ENCODE data around the gene EIF3M. TPM values are rescaled to one million over a fixed set of nuclear protein-coding genes. Genes with fewer than 3 reads are reported as not detected.

EIF3M gene
- 100 to 1,000 TPM; 196 to 469 (median 294) TPM for total RNA-seq

DNA sequence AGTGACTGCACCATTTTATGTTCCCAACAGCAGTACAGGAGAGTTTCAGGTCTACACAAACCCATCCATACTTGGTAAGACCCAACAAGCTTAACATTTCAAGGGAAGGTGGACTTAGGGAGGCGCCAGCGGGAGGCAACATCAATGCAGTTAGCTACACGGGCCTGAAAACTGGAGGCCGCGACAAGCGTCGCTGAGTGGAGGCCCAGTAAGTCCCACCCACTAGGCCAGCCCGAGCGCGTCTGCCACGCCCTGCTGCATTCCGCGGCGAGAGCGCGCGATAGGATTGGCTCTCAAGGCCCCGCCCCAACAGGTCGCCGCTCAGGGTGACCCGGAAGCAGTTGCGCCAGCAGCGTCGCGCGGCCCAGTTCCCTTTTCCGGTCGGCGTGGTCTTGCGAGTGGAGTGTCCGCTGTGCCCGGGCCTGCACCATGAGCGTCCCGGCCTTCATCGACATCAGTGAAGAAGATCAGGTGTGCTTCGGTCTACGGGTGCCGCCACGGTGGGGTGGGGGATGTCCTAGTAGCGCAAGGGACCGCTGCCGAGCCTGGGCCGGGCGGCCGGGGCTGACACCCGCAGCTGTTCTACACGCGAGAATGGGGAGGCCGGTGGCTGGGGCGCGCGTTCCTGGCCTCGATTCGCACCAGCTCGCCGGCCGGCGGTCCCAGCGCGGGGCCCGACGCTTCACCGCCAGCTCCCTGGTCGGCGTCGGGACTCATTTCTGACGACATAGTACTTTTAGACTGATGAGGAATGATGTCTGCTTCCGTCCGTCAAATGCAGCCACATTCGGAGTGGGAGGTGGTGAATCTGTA lies at the start of gene EIF3M:
TSS of gene EIF3M (plus strand) at position 373 of the 813 bp plus-strand sequence. CDS start at position 430, 57 bp downstream.
- Histone ChIP-seq H3K9me3 (no peaks in the 10 kb centered on the region), H3K27me3 (no peaks in the 10 kb centered on the region), H3K27ac (replicated peaks in 1 of 4) (peak within 1 kb of the TSS; percentile 84 to 93 (median 88)), H3K4me3 (peak within 1 kb of the TSS; percentile 74 to 91 (median 82)), H3K36me3 (peaks cover 0 to 3% (median 1%) of the 10 kb centered on the region in 4 donors), H3K4me1 (peaks cover 20 to 32% (median 24%) of the 10 kb centered on the region in 4 donors)
- TF ChIP-seq, protein P1, sequence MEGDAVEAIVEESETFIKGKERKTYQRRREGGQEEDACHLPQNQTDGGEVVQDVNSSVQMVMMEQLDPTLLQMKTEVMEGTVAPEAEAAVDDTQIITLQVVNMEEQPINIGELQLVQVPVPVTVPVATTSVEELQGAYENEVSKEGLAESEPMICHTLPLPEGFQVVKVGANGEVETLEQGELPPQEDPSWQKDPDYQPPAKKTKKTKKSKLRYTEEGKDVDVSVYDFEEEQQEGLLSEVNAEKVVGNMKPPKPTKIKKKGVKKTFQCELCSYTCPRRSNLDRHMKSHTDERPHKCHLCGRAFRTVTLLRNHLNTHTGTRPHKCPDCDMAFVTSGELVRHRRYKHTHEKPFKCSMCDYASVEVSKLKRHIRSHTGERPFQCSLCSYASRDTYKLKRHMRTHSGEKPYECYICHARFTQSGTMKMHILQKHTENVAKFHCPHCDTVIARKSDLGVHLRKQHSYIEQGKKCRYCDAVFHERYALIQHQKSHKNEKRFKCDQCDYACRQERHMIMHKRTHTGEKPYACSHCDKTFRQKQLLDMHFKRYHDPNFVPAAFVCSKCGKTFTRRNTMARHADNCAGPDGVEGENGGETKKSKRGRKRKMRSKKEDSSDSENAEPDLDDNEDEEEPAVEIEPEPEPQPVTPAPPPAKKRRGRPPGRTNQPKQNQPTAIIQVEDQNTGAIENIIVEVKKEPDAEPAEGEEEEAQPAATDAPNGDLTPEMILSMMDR (IDR thresholded peaks at IDR 0.05), result no peak
- TF ChIP-seq POLR2AphosphoS5 (IDR thresholded peaks at IDR 0.05) (peak; percentile 93 to 94), EP300 (IDR thresholded peaks at IDR 0.05) (no peak), POLR2A (IDR thresholded peaks at IDR 0.05; ENCODE audit: low read depth) (peak; percentile 41)
- peak; percentile 99 for DNase-seq (ENCODE audit: extremely low spot score)
- WGBS, result 0% methylated on average over 6 of the region's 70 CpGs
- intact Hi-C loops (cut with DNase I), result no loop called here

DNA sequence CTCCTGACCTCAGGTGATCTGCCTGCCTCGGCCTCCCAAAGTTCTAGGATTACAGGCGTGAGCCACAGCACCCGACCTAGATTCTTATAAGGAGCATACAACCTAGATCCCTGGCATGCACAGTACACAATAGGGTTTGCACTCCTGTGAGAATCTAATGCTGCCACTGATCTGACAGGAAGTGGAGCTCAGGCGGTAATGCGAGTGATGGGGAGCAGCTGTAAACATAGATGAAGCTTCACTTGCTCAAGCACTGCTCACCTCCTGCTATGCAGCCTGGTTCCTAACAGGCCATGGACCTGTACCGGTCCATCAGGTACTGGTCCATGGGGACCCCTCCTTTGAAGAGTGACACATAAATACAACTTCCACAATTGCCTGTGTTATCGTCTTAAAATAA lies 44.8 kb upstream of the EIF3M start:
- Histone ChIP-seq H3K4me1 (no peaks in the 10 kb centered on the region), H3K4me3 (no peak overlapping the region), H3K9me3 (no peaks in the 10 kb centered on the region), H3K27ac (replicated peaks in 1 of 4) (no peak overlapping the region), H3K36me3 (no peaks in the 10 kb centered on the region), H3K27me3 (no peaks in the 10 kb centered on the region)
- DNase-seq (ENCODE audit: extremely low spot score), result no peak
- WGBS, result 79% methylated on average over 7 of the region's 7 CpGs
- intact Hi-C loops (cut with DNase I), result no loop called here
- no peak for TF ChIP-seq POLR2A (IDR thresholded peaks at IDR 0.05; ENCODE audit: low read depth)
- TF ChIP-seq, protein P1 (IDR thresholded peaks at IDR 0.05), result no peak
- no peak for TF ChIP-seq POLR2AphosphoS5 (IDR thresholded peaks at IDR 0.05)
- TF ChIP-seq EP300 (IDR thresholded peaks at IDR 0.05), result no peak

- Histone ChIP-seq H3K27me3 (peaks cover 0 to 14% (median 0%) of the 10 kb centered on the region in 4 donors), H3K4me1 (no peaks in the 10 kb centered on the region), H3K4me3 (no peak overlapping the region), H3K9me3 (no peaks in the 10 kb centered on the region), H3K36me3 (no peaks in the 10 kb centered on the region), H3K27ac (replicated peaks in 1 of 4) (no peak overlapping the region)
- 35% methylated on average over 1 of the region's 1 CpG for WGBS
- intact Hi-C loops (cut with DNase I), result no loop called here
- DNase-seq (ENCODE audit: extremely low spot score), result no peak
- TF ChIP-seq, protein P1 (IDR thresholded peaks at IDR 0.05), result no peak
- TF ChIP-seq POLR2AphosphoS5 (IDR thresholded peaks at IDR 0.05) (no peak), EP300 (IDR thresholded peaks at IDR 0.05) (no peak), POLR2A (IDR thresholded peaks at IDR 0.05; ENCODE audit: low read depth) (no peak)
Observed at GRCh38 chr11:32549611-32550187, 33.9 kb upstream of the EIF3M start.

DNA sequence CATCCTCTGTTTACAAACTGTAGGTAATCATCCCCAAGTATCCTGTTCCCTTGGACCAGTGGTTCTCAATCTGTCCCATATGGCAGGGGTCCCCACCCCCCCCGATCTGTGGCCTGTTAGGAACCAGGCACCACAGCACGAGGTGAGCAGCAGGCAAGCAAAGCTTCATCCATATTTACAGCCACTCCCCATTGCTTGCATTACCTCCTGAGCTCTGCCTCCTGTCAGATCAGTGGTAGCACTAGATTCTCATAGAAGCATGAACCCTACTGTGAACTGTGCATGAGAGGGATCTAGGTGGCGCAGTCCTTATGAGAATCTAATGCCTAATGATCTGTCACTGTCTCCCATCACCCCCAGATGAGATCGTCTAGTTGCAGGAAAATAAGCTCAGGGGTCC lies 33.4 kb upstream of the EIF3M start:
- WGBS, result 83% methylated on average over 4 of the region's 4 CpGs
- no peaks in the 10 kb centered on the region for H3K9me3 ChIP-seq
- no peaks in the 10 kb centered on the region for H3K36me3 ChIP-seq
- H3K4me3 ChIP-seq, result no peak overlapping the region
- no peak overlapping the region for H3K27ac ChIP-seq (replicated peaks in 1 of 4)
- no peaks in the 10 kb centered on the region for H3K4me1 ChIP-seq
- DNase-seq (ENCODE audit: extremely low spot score), result no peak
- H3K27me3 ChIP-seq, result peaks cover 0 to 12% (median 0%) of the 10 kb centered on the region in 4 donors
- intact Hi-C loops (cut with DNase I), result no loop called here
- TF ChIP-seq, protein P1 (IDR thresholded peaks at IDR 0.05), result no peak
- TF ChIP-seq EP300 (IDR thresholded peaks at IDR 0.05), result no peak
- no peak for TF ChIP-seq POLR2AphosphoS5 (IDR thresholded peaks at IDR 0.05)
- TF ChIP-seq POLR2A (IDR thresholded peaks at IDR 0.05; ENCODE audit: low read depth), result no peak
